Small intestine (tissue), 7 donors: ENCODE data around the gene CACNA2D1. TPM values are rescaled to one million over a fixed set of nuclear protein-coding genes. Genes with fewer than 3 reads are reported as not detected.

Source experiments
- DNase-seq, 2 donors: peaks; one replicate each; pipeline versions ENCODE4 v3.0.0 to v3.0.0-alpha.2; 2013
- FAIRE-seq: peaks from 2 replicates; lab custom pipeline; 2012; peaks lifted over from hg19 to GRCh38; lab: Jason Lieb, UNC
- H3K27ac ChIP-seq, 3 donors: one replicate each; pipeline ENCODE4 v1.5.1; 2013; ENCODE audit warnings: low read length in 2 of 3, mild to moderate bottlenecking in 2 of 3, control low read depth in 1 of 3, inconsistent platforms in 1 of 3, low read depth in 1 of 3, moderate library complexity in 1 of 3
- H3K27me3 ChIP-seq, 3 donors: one replicate each; pipeline ENCODE4 v1.6.1; 2013; ENCODE audit warnings: low read length in 3 of 3, inconsistent platforms in 1 of 3; ENCODE audit not compliant: control insufficient read depth in 3 of 3, insufficient read depth in 3 of 3
- H3K36me3 ChIP-seq, 3 donors: one replicate each; pipeline ENCODE4 v1.6.1; 2013; ENCODE audit warnings: low read length in 3 of 3, inconsistent platforms in 1 of 3, low read depth in 1 of 3, mild to moderate bottlenecking in 1 of 3, moderate library complexity in 1 of 3; ENCODE audit not compliant: control insufficient read depth in 3 of 3, insufficient read depth in 2 of 3
- H3K4me1 ChIP-seq, 3 donors: one replicate each; pipeline ENCODE4 v1.6.1; 2013; ENCODE audit warnings: low read length in 2 of 3, inconsistent platforms in 1 of 3, low read depth in 1 of 3, mild to moderate bottlenecking in 1 of 3, moderate library complexity in 1 of 3; ENCODE audit not compliant: control insufficient read depth in 3 of 3, insufficient read depth in 2 of 3
- H3K4me3 ChIP-seq, 3 donors: one replicate each; pipeline ENCODE4 v1.5.1; 2013; ENCODE audit warnings: low read length in 3 of 3, control low read depth in 1 of 3, inconsistent platforms in 1 of 3, low read depth in 1 of 3, mild to moderate bottlenecking in 1 of 3, moderate library complexity in 1 of 3
- H3K9me3 ChIP-seq, 2 donors: one replicate each; pipeline ENCODE4 v1.6.1; 2013; ENCODE audit warnings: low read depth in 1 of 2, low read length in 1 of 2; ENCODE audit not compliant: control insufficient read depth in 2 of 2, insufficient read depth in 1 of 2
- WGBS, 3 donors: extraction: QIAGEN DNeasy Blood & Tissue Kit; methylation state at CpG; one replicate each; pipeline ENCODE4 v1.1.7; 2013; 5-methylcytosine and 5-hydroxymethylcytosine counted together
- polyA plus RNA-seq, 4 donors: library from polyadenylated mRNA; stranded (reverse) in 3 of 4; unstranded in 1 of 4; fragments of 200-250 nt in 3 of 4; fragments of 120-200 nt in 1 of 4; gene quantifications; one replicate each; pipeline versions ENCODE4 v1.2.1 to v1.2.3, GENCODE V29; 2013
- donor health status: healthy with polysubstance abuse.
- donor health status: control.
- donor health status: control.
- donor health status: Bipolar disorder and iron deficiency.
- donor health status: healthy.

CACNA2D1 gene
- polyA plus RNA-seq, 4 donors = 1.3 to 4.8 (median 2.7) TPM

GRCh38 chr7:81957517-81957916 is 486.1 kb downstream of the CACNA2D1 start:
- 79 to 91% (median 82%) methylated on average over 4 of the region's 4 CpGs for whole genome bisulfite sequencing, 3 donors
- FAIRE-seq = no peak

GRCh38 chr7:81956520-81956919 is 487.1 kb downstream of the CACNA2D1 start:
- Histone ChIP-seq H3K4me1 (no peaks in the 10 kb centered on the region), H3K36me3 (no peaks in the 10 kb centered on the region), H3K9me3 (no peaks in the 10 kb centered on the region), H3K4me3 (no peak overlapping the region), H3K27me3 (no peaks in the 10 kb centered on the region), H3K27ac (no peak overlapping the region)
- WGBS, 3 donors = 60 to 84% (median 70%) methylated on average over 4 of the region's 4 CpGs
- FAIRE-seq (no peak), DNase-seq (no peak)

More at GRCh38 chr7:81957517-81957916, 486.1 kb downstream of the CACNA2D1 start:
- Histone ChIP-seq H3K27ac (no peak overlapping the region), H3K27me3 (no peaks in the 10 kb centered on the region), H3K4me3 (no peak overlapping the region), H3K9me3 (no peaks in the 10 kb centered on the region), H3K36me3 (no peaks in the 10 kb centered on the region), H3K4me1 (no peaks in the 10 kb centered on the region)
- DNase-seq = no peak

DNA sequence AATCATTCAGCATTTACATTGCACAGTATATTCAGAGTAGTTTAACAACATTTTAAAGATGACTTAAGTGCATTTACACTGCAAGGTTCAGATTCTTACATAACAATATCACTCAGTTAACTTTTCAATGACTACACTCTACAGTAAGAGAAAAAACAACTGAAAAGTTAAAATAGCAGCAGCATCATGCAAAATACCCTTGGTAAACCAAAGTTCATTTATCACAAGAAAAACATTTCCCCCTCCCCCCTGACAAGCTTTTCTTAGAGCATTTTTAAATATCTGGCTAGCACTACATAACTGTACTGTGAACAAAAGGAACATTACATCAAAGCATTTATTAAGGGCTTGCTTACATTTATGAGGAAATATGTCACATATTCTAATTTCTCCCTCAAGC is 494.3 kb downstream of the CACNA2D1 start:
- Histone ChIP-seq H3K36me3 (no peaks in the 10 kb centered on the region), H3K4me1 (no peaks in the 10 kb centered on the region), H3K27me3 (no peaks in the 10 kb centered on the region), H3K4me3 (no peak overlapping the region), H3K9me3 (no peaks in the 10 kb centered on the region), H3K27ac (no peak overlapping the region)
- DNase-seq (no peak), FAIRE-seq (no peak)

GRCh38 chr7:81944058-81944457 is 499.5 kb downstream of the CACNA2D1 start:
- no peak overlapping the region for H3K4me3 ChIP-seq

DNA sequence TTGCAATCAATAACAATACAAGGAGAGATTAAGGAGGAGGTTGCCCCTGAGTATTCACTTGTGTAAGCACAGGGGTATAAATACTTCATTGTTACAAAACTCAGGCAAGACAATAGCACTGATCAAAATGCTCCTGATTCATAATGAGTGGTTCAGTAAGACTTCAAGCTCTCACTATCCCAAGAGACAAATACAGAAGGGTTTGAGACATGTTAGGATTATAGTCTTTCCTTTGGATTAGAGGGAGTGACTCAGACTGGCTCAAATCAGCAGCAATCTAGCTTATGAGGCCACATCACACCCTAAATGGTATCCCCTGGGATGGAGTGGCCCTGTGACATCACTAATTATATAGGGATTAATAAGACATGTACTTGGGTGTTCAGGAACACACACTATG is 506.5 kb downstream of the CACNA2D1 start:
- no peaks in the 10 kb centered on the region for H3K9me3 ChIP-seq
- FAIRE-seq (no peak), DNase-seq (no peak)
- no peaks in the 10 kb centered on the region for H3K36me3 ChIP-seq
- H3K27me3 ChIP-seq = no peaks in the 10 kb centered on the region
- H3K4me1 ChIP-seq = no peaks in the 10 kb centered on the region
- H3K27ac ChIP-seq = no peak overlapping the region
- H3K4me3 ChIP-seq = no peak overlapping the region

More at GRCh38 chr7:81944058-81944457, 499.5 kb downstream of the CACNA2D1 start:
- DNase-seq (no peak), FAIRE-seq (no peak)
- Histone ChIP-seq H3K27ac (no peak overlapping the region), H3K27me3 (no peaks in the 10 kb centered on the region), H3K4me1 (no peaks in the 10 kb centered on the region), H3K9me3 (no peaks in the 10 kb centered on the region), H3K36me3 (no peaks in the 10 kb centered on the region)
- 46 to 55% (median 48%) methylated on average over 2 of the region's 2 CpGs for WGBS, 3 donors

GRCh38 chr7:81934596-81935301 is 508.8 kb downstream of the CACNA2D1 start:
- Histone ChIP-seq H3K27me3 (no peaks in the 10 kb centered on the region), H3K4me3 (no peak overlapping the region), H3K4me1 (no peaks in the 10 kb centered on the region), H3K9me3 (no peaks in the 10 kb centered on the region), H3K36me3 (no peaks in the 10 kb centered on the region), H3K27ac (no peak overlapping the region)
- no peak for DNase-seq
- no peak for FAIRE-seq
- WGBS, 3 donors = 74 to 86% (median 81%) methylated on average over 6 of the region's 6 CpGs

GRCh38 chr7:81932936-81933335 is 510.6 kb downstream of the CACNA2D1 start:
- no peaks in the 10 kb centered on the region for H3K36me3 ChIP-seq
- DNase-seq = no peak
- no peaks in the 10 kb centered on the region for H3K4me1 ChIP-seq
- WGBS, 3 donors = 63 to 89% (median 79%) methylated on average over 2 of the region's 2 CpGs
- no peaks in the 10 kb centered on the region for H3K27me3 ChIP-seq
- H3K4me3 ChIP-seq = no peak overlapping the region
- no peaks in the 10 kb centered on the region for H3K9me3 ChIP-seq
- no peak for FAIRE-seq
- H3K27ac ChIP-seq = no peak overlapping the region

DNA sequence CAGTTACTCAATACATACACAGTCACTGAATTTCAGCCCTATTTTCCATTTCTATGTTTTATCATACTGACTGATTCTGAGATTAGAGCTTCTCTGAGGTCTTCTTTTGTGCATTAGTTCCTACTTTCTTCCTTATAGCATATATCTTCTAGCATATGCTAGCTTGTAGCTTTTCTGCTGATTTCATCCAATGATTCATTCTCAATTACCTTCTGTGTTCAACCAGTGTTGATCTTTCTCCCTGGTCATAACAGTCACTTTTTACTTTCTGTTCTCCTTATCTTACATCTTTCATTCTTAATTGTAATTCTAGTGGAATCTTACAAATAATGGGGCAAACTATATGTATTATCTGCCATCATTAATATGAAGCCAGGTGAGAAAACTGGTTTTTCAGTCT is 514.2 kb downstream of the CACNA2D1 start:
- DNase-seq (no peak), FAIRE-seq (no peak)
- Histone ChIP-seq H3K9me3 (no peaks in the 10 kb centered on the region), H3K36me3 (no peaks in the 10 kb centered on the region), H3K4me3 (no peak overlapping the region), H3K27ac (no peak overlapping the region), H3K4me1 (no peaks in the 10 kb centered on the region), H3K27me3 (peaks cover 0 to 3% (median 0%) of the 10 kb centered on the region in 3 donors)

DNA sequence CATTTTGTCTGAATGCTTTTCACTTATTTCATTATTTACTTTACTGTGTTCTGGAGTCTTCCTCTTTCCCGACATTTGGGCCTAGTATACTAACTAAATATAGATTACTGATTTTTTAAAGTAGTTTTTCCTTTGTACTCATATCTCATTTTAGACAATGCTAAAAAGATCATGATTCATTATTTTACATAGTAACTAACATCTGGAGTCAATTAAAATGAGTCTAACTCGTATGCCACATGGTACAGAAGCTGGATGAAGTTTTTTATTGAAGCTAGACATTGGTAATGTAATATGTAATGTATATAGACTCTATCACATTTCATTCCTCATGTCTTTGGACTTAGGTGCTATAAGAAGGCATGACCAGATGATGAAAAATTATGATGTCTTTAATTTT is 517.4 kb downstream of the CACNA2D1 start:
- H3K27ac ChIP-seq = no peak overlapping the region
- FAIRE-seq (no peak), DNase-seq (no peak)
- no peaks in the 10 kb centered on the region for H3K36me3 ChIP-seq
- H3K4me1 ChIP-seq = no peaks in the 10 kb centered on the region
- 43 to 47% (median 46%) methylated on average over 2 of the region's 2 CpGs for WGBS, 3 donors
- no peaks in the 10 kb centered on the region for H3K9me3 ChIP-seq
- peaks cover 0 to 3% (median 0%) of the 10 kb centered on the region in 3 donors for H3K27me3 ChIP-seq
- no peak overlapping the region for H3K4me3 ChIP-seq
